ENCODE results near the gene MYD88. TPM values are rescaled to one million over a fixed set of nuclear protein-coding genes. Genes with fewer than 3 reads are reported as not detected.

The MYD88 gene
- 21.2 and 22.3 TPM in 2 replicates for total RNA-seq (2022)
- Bru-seq, nascent RNA, result percentile 65 among the genes with signal in this experiment
- BruChase-seq, experiment 1, labeled RNA remaining after a 2-hour chase, result percentile 89 among the genes with signal in this experiment
- BruChase-seq, experiment 2, labeled RNA remaining after a 6-hour chase, result percentile 88 among the genes with signal in this experiment
- long read RNA-seq, transcript MYD88-201 (5 exons, 2,850 nt), result major isoform, 31 of 81 reads
- long read RNA-seq, partial matches to known transcripts, result 43 of 81 reads
- long read RNA-seq, other reads (novel, unspliced or antisense), result 5 of 81 reads

DNA sequence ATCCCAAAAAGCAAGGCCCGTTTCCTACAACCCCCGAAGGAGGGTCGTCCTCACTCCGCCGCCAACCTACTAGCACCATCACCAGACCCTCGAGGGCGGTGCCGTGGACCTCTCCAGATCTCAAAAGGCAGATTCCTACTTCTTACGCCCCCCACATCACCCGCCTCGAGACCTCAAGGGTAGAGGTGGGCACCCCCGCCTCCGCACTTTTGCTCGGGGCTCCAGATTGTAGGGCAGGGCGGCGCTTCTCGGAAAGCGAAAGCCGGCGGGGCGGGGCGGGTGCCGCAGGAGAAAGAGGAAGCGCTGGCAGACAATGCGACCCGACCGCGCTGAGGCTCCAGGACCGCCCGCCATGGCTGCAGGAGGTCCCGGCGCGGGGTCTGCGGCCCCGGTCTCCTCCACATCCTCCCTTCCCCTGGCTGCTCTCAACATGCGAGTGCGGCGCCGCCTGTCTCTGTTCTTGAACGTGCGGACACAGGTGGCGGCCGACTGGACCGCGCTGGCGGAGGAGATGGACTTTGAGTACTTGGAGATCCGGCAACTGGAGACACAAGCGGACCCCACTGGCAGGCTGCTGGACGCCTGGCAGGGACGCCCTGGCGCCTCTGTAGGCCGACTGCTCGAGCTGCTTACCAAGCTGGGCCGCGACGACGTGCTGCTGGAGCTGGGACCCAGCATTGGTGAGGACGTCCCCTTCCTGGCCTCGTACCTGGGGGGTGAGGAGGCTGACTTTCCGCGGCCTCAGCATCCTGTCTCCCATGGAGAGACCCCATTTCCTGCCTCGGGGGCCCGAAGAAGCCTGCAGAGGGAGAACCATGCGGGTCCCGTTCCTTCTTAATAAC is at the start of gene MYD88:
Gene MYD88, plus strand, starts transcription at position 313 of the 842 bp plus-strand sequence. Its CDS starts 40 bp downstream, at position 353.
- Mint-ChIP-seq H3K4me3 (ENCODE audit: unreplicated experiment) (peak within 1 kb of the TSS; percentile 95), H3K27me3 (ENCODE audit: insufficient read depth, unreplicated experiment) (no peaks in the 10 kb centered on the region), H3K27ac (ENCODE audit: unreplicated experiment) (peak within 1 kb of the TSS; percentile 82), H3K9me3 (ENCODE audit: unreplicated experiment) (no peaks in the 10 kb centered on the region), H3K4me1 (ENCODE audit: low read depth, unreplicated experiment) (peaks cover 21% of the 10 kb centered on the region), H3K36me3 (ENCODE audit: insufficient read depth, unreplicated experiment) (peaks cover 28% of the 10 kb centered on the region)
- H3K27me3 ChIP-seq (replicated peaks; ENCODE audit: control insufficient read depth, insufficient read depth, low read length), result no peaks in the 10 kb centered on the region
- no peaks in the 10 kb centered on the region for H3K36me3 ChIP-seq (ENCODE audit: control insufficient read depth, insufficient read depth, low read length)
- ChIA-PET CTCF (interaction anchor here (1.7 to 2.4 kb wide), 2 partner anchors 26 kb away, joined by 7 to 16 read pairs; partner anchors contain the start of gene OXSR1), POLR2A (interaction anchor here (2.7 kb wide), 1 partner anchor 26 kb away, joined by 73 read pairs; the partner anchor contains the start of gene OXSR1)
- intact Hi-C loops (cut with micrococcal nuclease; ENCODE audit: unreplicated experiment), result loop anchor here (5.0 to 10.0 kb wide), 2 partner anchors 99 to 316 kb away; partner anchors contain the start of gene ACVR2B
- H3K4me1 ChIP-seq, result peaks cover 31% of the 10 kb centered on the region
- peak within 1 kb of the TSS; percentile 89 for H3K4me3 ChIP-seq (ENCODE audit: low read depth, low read length)
- TF ChIP-seq, protein P1, sequence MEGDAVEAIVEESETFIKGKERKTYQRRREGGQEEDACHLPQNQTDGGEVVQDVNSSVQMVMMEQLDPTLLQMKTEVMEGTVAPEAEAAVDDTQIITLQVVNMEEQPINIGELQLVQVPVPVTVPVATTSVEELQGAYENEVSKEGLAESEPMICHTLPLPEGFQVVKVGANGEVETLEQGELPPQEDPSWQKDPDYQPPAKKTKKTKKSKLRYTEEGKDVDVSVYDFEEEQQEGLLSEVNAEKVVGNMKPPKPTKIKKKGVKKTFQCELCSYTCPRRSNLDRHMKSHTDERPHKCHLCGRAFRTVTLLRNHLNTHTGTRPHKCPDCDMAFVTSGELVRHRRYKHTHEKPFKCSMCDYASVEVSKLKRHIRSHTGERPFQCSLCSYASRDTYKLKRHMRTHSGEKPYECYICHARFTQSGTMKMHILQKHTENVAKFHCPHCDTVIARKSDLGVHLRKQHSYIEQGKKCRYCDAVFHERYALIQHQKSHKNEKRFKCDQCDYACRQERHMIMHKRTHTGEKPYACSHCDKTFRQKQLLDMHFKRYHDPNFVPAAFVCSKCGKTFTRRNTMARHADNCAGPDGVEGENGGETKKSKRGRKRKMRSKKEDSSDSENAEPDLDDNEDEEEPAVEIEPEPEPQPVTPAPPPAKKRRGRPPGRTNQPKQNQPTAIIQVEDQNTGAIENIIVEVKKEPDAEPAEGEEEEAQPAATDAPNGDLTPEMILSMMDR (IDR thresholded peaks at IDR 0.05; ENCODE audit: insufficient read depth in 1 of 2, low read depth in 1 of 2, low read length in 1 of 2, severe bottlenecking in 1 of 2, unreplicated experiment in 1 of 2), result no peak
- no peaks in the 10 kb centered on the region for H3K9me3 ChIP-seq
- DNase-seq, result peak; percentile 64 to 76
- BruUV-seq (replicated peaks), result no TSS peak

DNA sequence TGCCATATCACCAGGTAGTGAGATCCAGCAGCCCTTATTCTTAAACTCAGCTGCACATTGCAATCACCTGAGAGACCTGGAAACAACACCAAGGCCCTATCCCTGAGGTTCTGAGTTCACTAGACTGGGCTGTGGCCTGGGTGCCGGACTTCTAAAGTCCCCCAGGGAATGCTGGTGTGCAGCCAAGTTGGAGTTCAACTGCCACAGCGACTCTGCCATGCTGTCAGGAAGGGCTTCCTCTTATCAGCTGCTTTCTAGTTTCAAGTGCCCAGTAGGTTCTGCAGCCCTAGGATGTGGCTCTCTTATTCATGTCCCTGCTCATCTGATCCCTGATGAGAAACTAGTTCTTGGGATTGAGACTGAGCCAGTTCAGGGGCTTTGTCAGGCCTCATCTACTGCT is 49.3 kb upstream of the MYD88 start:
- no peak overlapping the region for H3K4me3 ChIP-seq (ENCODE audit: low read depth, low read length)
- peaks cover 1% of the 10 kb centered on the region; the same call in 1 of the 2 replicates for H3K9me3 ChIP-seq
- BruUV-seq (replicated peaks), result no TSS peak
- no peaks in the 10 kb centered on the region for H3K36me3 ChIP-seq (ENCODE audit: control insufficient read depth, insufficient read depth, low read length)
- H3K27me3 Mint-ChIP-seq (ENCODE audit: insufficient read depth, unreplicated experiment), result peaks cover 11% of the 10 kb centered on the region
- H3K4me3 Mint-ChIP-seq (ENCODE audit: unreplicated experiment), result no peak overlapping the region
- no peak for DNase-seq
- no peak overlapping the region for H3K27ac Mint-ChIP-seq (ENCODE audit: unreplicated experiment)
- H3K36me3 Mint-ChIP-seq (ENCODE audit: insufficient read depth, unreplicated experiment), result peaks cover 13% of the 10 kb centered on the region
- peaks cover 7% of the 10 kb centered on the region for H3K9me3 Mint-ChIP-seq (ENCODE audit: unreplicated experiment)
- no peaks in the 10 kb centered on the region for H3K4me1 ChIP-seq
- POLR2A ChIA-PET, result no interaction called here
- CTCF ChIA-PET, result no interaction called here
- no peaks in the 10 kb centered on the region for H3K27me3 ChIP-seq (replicated peaks; ENCODE audit: control insufficient read depth, insufficient read depth, low read length)
- TF ChIP-seq, protein P1 (IDR thresholded peaks at IDR 0.05; ENCODE audit: insufficient read depth in 1 of 2, low read depth in 1 of 2, low read length in 1 of 2, severe bottlenecking in 1 of 2, unreplicated experiment in 1 of 2), result no peak
- peaks cover 9% of the 10 kb centered on the region for H3K4me1 Mint-ChIP-seq (ENCODE audit: low read depth, unreplicated experiment)
- intact Hi-C loops (cut with micrococcal nuclease; ENCODE audit: unreplicated experiment), result no loop called here

DNA sequence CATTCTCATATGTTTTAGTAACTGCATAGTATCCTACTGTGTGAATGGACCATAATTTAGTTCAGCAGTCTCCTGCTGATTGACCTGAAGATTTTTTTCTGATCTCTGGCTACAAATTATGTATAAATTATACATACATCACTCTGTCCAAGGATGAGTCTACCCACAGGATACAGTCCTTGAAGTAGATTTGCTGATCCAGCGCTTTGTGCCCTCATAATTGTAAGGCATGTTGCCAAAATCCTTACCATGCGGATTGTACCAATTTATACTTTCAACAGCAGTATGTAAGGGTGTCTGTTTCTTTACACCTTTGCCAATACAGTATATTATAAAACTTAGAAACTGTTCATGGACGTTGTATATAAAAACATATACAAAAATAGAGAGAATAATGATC is 48.0 kb upstream of the MYD88 start:
- H3K27ac Mint-ChIP-seq (ENCODE audit: unreplicated experiment), result no peak overlapping the region
- H3K4me1 Mint-ChIP-seq (ENCODE audit: low read depth, unreplicated experiment), result no peaks in the 10 kb centered on the region
- Histone ChIP-seq H3K9me3 (no peaks in the 10 kb centered on the region), H3K4me1 (no peaks in the 10 kb centered on the region), H3K36me3 (ENCODE audit: control insufficient read depth, insufficient read depth, low read length) (no peaks in the 10 kb centered on the region), H3K27me3 (replicated peaks; ENCODE audit: control insufficient read depth, insufficient read depth, low read length) (no peaks in the 10 kb centered on the region), H3K4me3 (ENCODE audit: low read depth, low read length) (no peak overlapping the region)
- peaks cover under 1% of the 10 kb centered on the region for H3K36me3 Mint-ChIP-seq (ENCODE audit: insufficient read depth, unreplicated experiment)
- no peaks in the 10 kb centered on the region for H3K9me3 Mint-ChIP-seq (ENCODE audit: unreplicated experiment)
- ChIA-PET CTCF (no interaction called here), POLR2A (no interaction called here)
- peaks cover 8% of the 10 kb centered on the region for H3K27me3 Mint-ChIP-seq (ENCODE audit: insufficient read depth, unreplicated experiment)
- intact Hi-C loops (cut with micrococcal nuclease; ENCODE audit: unreplicated experiment), result no loop called here
- DNase-seq, result no peak
- H3K4me3 Mint-ChIP-seq (ENCODE audit: unreplicated experiment), result no peak overlapping the region
- no TSS peak for BruUV-seq (replicated peaks)
- TF ChIP-seq, protein P1 (IDR thresholded peaks at IDR 0.05; ENCODE audit: insufficient read depth in 1 of 2, low read depth in 1 of 2, low read length in 1 of 2, severe bottlenecking in 1 of 2, unreplicated experiment in 1 of 2), result no peak

Data from Caco-2 (cell line).